Measurements from ENCODE around the gene KLHL15. TPM values are rescaled to one million over a fixed set of nuclear protein-coding genes. Genes with fewer than 3 reads are reported as not detected.

Gene KLHL15
- total RNA-seq, 1 donor from 2014 or later = 3.1 TPM

DNA sequence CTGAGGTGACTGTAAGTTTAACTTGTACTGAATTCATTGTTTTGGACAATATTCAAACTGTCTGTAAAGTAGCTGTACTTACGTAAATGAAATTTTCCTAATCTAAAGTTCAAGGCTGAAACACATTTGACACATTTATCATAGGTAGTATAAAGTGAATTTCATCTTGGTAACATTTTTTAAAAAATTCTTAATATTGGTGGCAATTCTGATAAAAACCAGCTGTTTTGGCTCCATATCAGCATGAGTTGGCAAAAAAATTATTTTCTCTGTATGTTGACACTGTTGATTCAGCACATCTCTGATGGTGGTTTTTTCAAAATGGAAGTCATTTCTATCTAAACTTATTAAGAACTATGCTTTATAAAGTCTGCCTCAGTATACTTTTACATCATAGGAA lies 88.3 kb downstream of the KLHL15 start:
- Histone ChIP-seq H3K36me3 (no peaks in the 10 kb centered on the region), H3K27ac (no peak overlapping the region), H3K9me3 (no peaks in the 10 kb centered on the region), H3K27me3 (no peaks in the 10 kb centered on the region), H3K4me3 (no peak overlapping the region), H3K4me1 (no peaks in the 10 kb centered on the region)
- intact Hi-C loops (cut with DNase I) = no loop called here
- TF ChIP-seq, protein P1, sequence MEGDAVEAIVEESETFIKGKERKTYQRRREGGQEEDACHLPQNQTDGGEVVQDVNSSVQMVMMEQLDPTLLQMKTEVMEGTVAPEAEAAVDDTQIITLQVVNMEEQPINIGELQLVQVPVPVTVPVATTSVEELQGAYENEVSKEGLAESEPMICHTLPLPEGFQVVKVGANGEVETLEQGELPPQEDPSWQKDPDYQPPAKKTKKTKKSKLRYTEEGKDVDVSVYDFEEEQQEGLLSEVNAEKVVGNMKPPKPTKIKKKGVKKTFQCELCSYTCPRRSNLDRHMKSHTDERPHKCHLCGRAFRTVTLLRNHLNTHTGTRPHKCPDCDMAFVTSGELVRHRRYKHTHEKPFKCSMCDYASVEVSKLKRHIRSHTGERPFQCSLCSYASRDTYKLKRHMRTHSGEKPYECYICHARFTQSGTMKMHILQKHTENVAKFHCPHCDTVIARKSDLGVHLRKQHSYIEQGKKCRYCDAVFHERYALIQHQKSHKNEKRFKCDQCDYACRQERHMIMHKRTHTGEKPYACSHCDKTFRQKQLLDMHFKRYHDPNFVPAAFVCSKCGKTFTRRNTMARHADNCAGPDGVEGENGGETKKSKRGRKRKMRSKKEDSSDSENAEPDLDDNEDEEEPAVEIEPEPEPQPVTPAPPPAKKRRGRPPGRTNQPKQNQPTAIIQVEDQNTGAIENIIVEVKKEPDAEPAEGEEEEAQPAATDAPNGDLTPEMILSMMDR (IDR thresholded peaks at IDR 0.05) = no peak
- DNase-seq (ENCODE audit: low spot score in 2 of 2) = no peak

DNA sequence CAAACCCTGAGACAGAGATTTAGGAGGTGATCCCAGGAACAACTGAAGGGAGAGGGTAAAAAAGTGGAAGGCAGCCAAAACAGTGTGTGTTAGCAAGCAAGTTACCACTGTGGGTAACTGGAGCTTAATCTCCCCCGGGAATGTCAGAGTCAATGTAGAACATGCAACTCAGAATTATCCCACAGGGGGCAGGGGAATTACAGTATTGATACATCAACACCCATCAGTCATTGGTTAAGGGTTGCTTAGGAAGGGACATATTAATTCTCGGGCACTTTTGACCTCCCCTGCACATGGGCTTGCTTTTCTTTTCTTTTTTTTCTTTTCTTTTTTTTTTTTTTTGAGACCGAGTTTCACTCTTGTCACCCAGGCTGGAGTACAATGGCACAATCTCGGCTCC lies 89.9 kb downstream of the KLHL15 start:
- Histone ChIP-seq H3K36me3 (no peaks in the 10 kb centered on the region), H3K27ac (no peak overlapping the region), H3K9me3 (no peaks in the 10 kb centered on the region), H3K4me1 (no peaks in the 10 kb centered on the region), H3K27me3 (no peaks in the 10 kb centered on the region), H3K4me3 (no peak overlapping the region)
- no peak for DNase-seq (ENCODE audit: low spot score in 2 of 2)
- TF ChIP-seq, protein P1 (IDR thresholded peaks at IDR 0.05) = no peak
- intact Hi-C loops (cut with DNase I) = no loop called here

DNA sequence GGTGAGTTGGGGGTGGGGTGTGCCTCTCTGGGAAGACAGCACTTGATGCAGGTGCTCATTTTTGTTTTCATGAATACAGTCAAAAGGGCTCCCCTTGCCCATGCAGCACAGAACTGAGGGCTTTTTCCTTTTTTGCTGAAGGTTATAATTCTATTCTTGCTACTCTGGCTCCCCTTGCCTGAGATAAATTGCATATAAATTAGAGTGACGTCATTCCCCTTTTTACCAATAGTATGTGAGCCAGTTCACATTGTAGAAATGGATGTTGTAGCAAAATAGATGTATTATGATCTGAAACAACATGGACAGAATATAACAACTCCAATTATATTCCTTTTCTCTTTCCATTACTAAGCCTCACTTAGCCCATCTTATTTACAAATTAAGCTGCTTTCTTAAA lies 90.8 kb downstream of the KLHL15 start:
- intact Hi-C loops (cut with DNase I) = no loop called here
- Histone ChIP-seq H3K9me3 (no peaks in the 10 kb centered on the region), H3K27ac (no peak overlapping the region), H3K4me1 (no peaks in the 10 kb centered on the region), H3K27me3 (no peaks in the 10 kb centered on the region), H3K4me3 (no peak overlapping the region), H3K36me3 (no peaks in the 10 kb centered on the region)
- no peak for DNase-seq (ENCODE audit: low spot score in 2 of 2)
- TF ChIP-seq, protein P1 (IDR thresholded peaks at IDR 0.05) = no peak

DNA sequence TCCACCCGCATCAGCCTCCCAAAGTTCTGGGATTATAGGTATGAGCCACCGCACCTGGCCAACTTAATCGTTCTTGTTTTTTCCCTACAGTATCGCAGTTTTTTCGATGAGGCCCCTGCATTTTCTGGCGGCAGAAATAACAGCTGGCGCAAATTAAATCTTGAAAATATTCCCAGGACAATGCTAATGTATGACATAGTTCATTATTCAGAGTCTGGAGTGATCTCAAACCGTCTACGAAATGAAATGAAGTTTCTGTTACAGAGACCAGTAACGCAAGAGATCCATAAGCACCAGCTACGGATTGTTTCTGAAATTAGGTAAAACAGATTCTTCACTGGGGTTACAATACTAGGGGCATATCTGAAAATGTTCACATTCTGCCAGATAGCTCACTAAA lies 91.9 kb downstream of the KLHL15 start:
- no peaks in the 10 kb centered on the region for H3K36me3 ChIP-seq
- H3K4me3 ChIP-seq = no peak overlapping the region
- H3K27me3 ChIP-seq = no peaks in the 10 kb centered on the region
- H3K4me1 ChIP-seq = no peaks in the 10 kb centered on the region
- TF ChIP-seq, protein P1 (IDR thresholded peaks at IDR 0.05) = no peak
- H3K27ac ChIP-seq = no peak overlapping the region
- no peaks in the 10 kb centered on the region for H3K9me3 ChIP-seq
- no peak for DNase-seq (ENCODE audit: low spot score in 2 of 2)
- intact Hi-C loops (cut with DNase I) = no loop called here

Other genes starting within 250 kb of the KLHL15 start
- gene SAT1, start 244.0 kb downstream of the KLHL15 start, total RNA-seq = 349 TPM
- not detected for gene APOO, start 119.2 kb downstream of the KLHL15 start, total RNA-seq
- gene CXorf58, start 119.2 kb downstream of the KLHL15 start, total RNA-seq = not detected
- gene EIF2S3, start 27.8 kb upstream of the KLHL15 start, total RNA-seq = 60.7 TPM
- gene ZFX, start 122.5 kb upstream of the KLHL15 start, total RNA-seq = 23.4 TPM